IMR-90 (cell line): ENCODE measurements around the gene DBP. TPM values are rescaled to one million over a fixed set of nuclear protein-coding genes. Genes with fewer than 3 reads are reported as not detected.
A peak's percentile ranks its signal among the peaks of the same experiment; 100 is the strongest.

ENCODE experiments used
- ATAC-seq: fragments of 200-7000 bp; cut with Tn5 transposase; 2 replicates; pipeline ENCODE4 v1.9.1; 2020; ENCODE audit warnings: low read depth, mild to moderate bottlenecking, moderate library complexity
- BruUV-seq: library from RNA; stranded (reverse); fragments of 400-500 nt; replicated peaks from 2 replicates; lab custom pipeline; 2021; lab: Mats Ljungman, UMichigan
- CTCF ChIA-PET: fragments of 300-600 bp; formaldehyde crosslinking; extraction: SDS; loops from one replicate; lab custom pipeline; 2021; ENCODE audit warnings: antibody characterized with exemption; lab: Yijun Ruan, JAX
- POLR2A ChIA-PET: fragments of 300-600 bp; sonication (Branson Sonifier 250); formaldehyde crosslinking; loops from one replicate; lab custom pipeline; 2022; ENCODE audit warnings: antibody characterized with exemption; ENCODE audit not compliant: unreplicated experiment; lab: Charles Lee
- DNase-seq: peaks from one replicate; pipeline ENCODE4 v3.0.0; 2013
- H2AFZ ChIP-seq: replicated peaks from 2 replicates; pipeline ENCODE3; 2013; ENCODE audit warnings: low read length, mild to moderate bottlenecking; ENCODE audit not compliant: poor library complexity
- H2AK5ac ChIP-seq: 2 replicates; pipeline ENCODE4 v1.6.1; 2013; ENCODE audit warnings: low read depth, low read length, inconsistent platforms
- H2AK9ac ChIP-seq: replicated peaks from 2 replicates; pipeline ENCODE3; 2013; ENCODE audit warnings: mild to moderate bottlenecking, low read depth, low read length, moderate library complexity; ENCODE audit not compliant: poor library complexity
- H2BK120ac ChIP-seq: 2 replicates; pipeline ENCODE4 v1.6.1; 2013; ENCODE audit warnings: low read depth, low read length, inconsistent platforms
- H2BK15ac ChIP-seq: 3 replicates; pipeline ENCODE4 v1.6.1; 2013; ENCODE audit warnings: low read depth, low read length, inconsistent platforms
- H2BK20ac ChIP-seq: 2 replicates; pipeline ENCODE4 v1.6.1; 2013; ENCODE audit warnings: low read depth, mild to moderate bottlenecking, inconsistent platforms, low read length, moderate library complexity
- H2BK5ac ChIP-seq: 2 replicates; pipeline ENCODE4 v1.6.1; 2013; ENCODE audit warnings: mild to moderate bottlenecking, low read depth, low read length, inconsistent platforms; ENCODE audit not compliant: poor library complexity, severe bottlenecking
- H3K14ac ChIP-seq: replicated peaks from 2 replicates; pipeline ENCODE4 v1.6.1; 2013; ENCODE audit warnings: low read depth, low read length, inconsistent platforms
- H3K18ac ChIP-seq: 2 replicates; pipeline ENCODE4 v1.6.1; 2013; ENCODE audit warnings: low read depth, low read length, control low read depth
- H3K23ac ChIP-seq: 2 replicates; pipeline ENCODE4 v1.6.1; 2013; ENCODE audit warnings: low read depth, low read length, inconsistent platforms
- H3K27ac ChIP-seq: 2 replicates; pipeline ENCODE4 v1.5.1; 2013; ENCODE audit warnings: mild to moderate bottlenecking, control low read depth, low read length; ENCODE audit not compliant: insufficient read depth
- H3K27me3 ChIP-seq: 2 replicates; pipeline ENCODE4 v1.6.1; 2013; ENCODE audit warnings: low read length; ENCODE audit not compliant: control insufficient read depth, insufficient read depth
- H3K36me3 ChIP-seq: 2 replicates; pipeline ENCODE4 v1.6.1; 2013; ENCODE audit warnings: low read length, mixed read lengths; ENCODE audit not compliant: control insufficient read depth, insufficient read depth
- H3K4ac ChIP-seq: 2 replicates; pipeline ENCODE4 v1.6.1; 2013; ENCODE audit warnings: low read depth, low read length, inconsistent platforms
- H3K4me1 ChIP-seq: 2 replicates; pipeline ENCODE4 v1.6.1; 2013; ENCODE audit warnings: low read length, mixed read lengths; ENCODE audit not compliant: control insufficient read depth, insufficient read depth
- H3K4me2 ChIP-seq: 2 replicates; pipeline ENCODE4 v1.6.1; 2013; ENCODE audit warnings: low read depth, mild to moderate bottlenecking, control low read depth, low read length, moderate library complexity
- H3K4me3 ChIP-seq: 2 replicates; pipeline ENCODE4 v1.5.1; 2013; ENCODE audit warnings: low read depth, mild to moderate bottlenecking, control low read depth, low read length, moderate library complexity; ENCODE audit not compliant: insufficient read depth
- H3K56ac ChIP-seq: 2 replicates; pipeline ENCODE4 v1.6.1; 2013; ENCODE audit warnings: low read length, inconsistent platforms; ENCODE audit not compliant: insufficient read depth; ENCODE audit errors: extremely low read depth
- H3K79me1 ChIP-seq, 2 experiments: 2 replicates each; pipeline ENCODE4 v1.6.1; 2013; ENCODE audit warnings: low read length in 2 of 2, inconsistent platforms in 1 of 2, low read depth in 1 of 2
- H3K9ac ChIP-seq: 2 replicates; pipeline ENCODE4 v1.6.1; 2013; ENCODE audit warnings: low read depth, low read length, control low read depth
- H3K9me1 ChIP-seq: 2 replicates; pipeline ENCODE4 v1.6.1; 2013; ENCODE audit warnings: low read length, inconsistent platforms; ENCODE audit not compliant: insufficient read depth
- H3K9me3 ChIP-seq: 2 replicates; pipeline ENCODE4 v1.6.1; 2013; ENCODE audit warnings: low read length; ENCODE audit not compliant: control insufficient read depth, insufficient read depth
- H4K20me1 ChIP-seq: 2 replicates; pipeline ENCODE4 v1.6.1; 2013; ENCODE audit warnings: low read length, inconsistent platforms; ENCODE audit not compliant: insufficient read depth
- H4K5ac ChIP-seq: 2 replicates; pipeline ENCODE4 v1.6.1; 2013; ENCODE audit warnings: mild to moderate bottlenecking, low read depth, low read length, control low read depth
- H4K8ac ChIP-seq, 2 experiments: 2 replicates each; pipeline ENCODE4 v1.6.1; 2013; ENCODE audit warnings: low read depth in 2 of 2, low read length in 2 of 2, control low read depth in 1 of 2, inconsistent platforms in 1 of 2
- H4K91ac ChIP-seq: 2 replicates; pipeline ENCODE4 v1.6.1; 2013; ENCODE audit warnings: low read depth, low read length, inconsistent platforms; ENCODE audit not compliant: insufficient read depth
- BHLHE40 ChIP-seq: fragments of 150-350 bp; IDR thresholded peaks from 2 replicates; pipeline ENCODE4 v1.6.1; 2016; ENCODE audit warnings: mild to moderate bottlenecking, low read depth, low read length
- CHD1 ChIP-seq: IDR thresholded peaks from 2 replicates; pipeline ENCODE4 v1.6.1; 2012; ENCODE audit warnings: low read depth, low read length, improper control_type of control experiment
- FOS ChIP-seq: fragments of 150-350 bp; IDR thresholded peaks from 2 replicates; pipeline ENCODE4 v1.6.1; 2016; ENCODE audit warnings: low read depth, low read length
- MAZ ChIP-seq: IDR thresholded peaks from 2 replicates; pipeline ENCODE4 v1.6.1; 2012; ENCODE audit warnings: low read depth, mild to moderate bottlenecking, low read length, improper control_type of control experiment, moderate library complexity, borderline replicate concordance
- MXI1 ChIP-seq: IDR thresholded peaks from 2 replicates; pipeline ENCODE4 v1.6.1; 2012; ENCODE audit warnings: low read depth, mild to moderate bottlenecking, low read length, moderate library complexity, borderline replicate concordance
- NFE2L2 ChIP-seq: fragments of 150-350 bp; IDR thresholded peaks from 2 replicates; pipeline ENCODE4 v1.6.1; 2016; ENCODE audit warnings: low read depth, mild to moderate bottlenecking, low read length
- POLR2A ChIP-seq: IDR thresholded peaks from 2 replicates; pipeline ENCODE4 v1.6.1; 2012; ENCODE audit warnings: mild to moderate bottlenecking, low read depth, low read length
- RFX5 ChIP-seq: IDR thresholded peaks from 2 replicates; pipeline ENCODE4 v1.8.0; 2012; ENCODE audit warnings: low read depth, mild to moderate bottlenecking, low read length, moderate library complexity
- SMC3 ChIP-seq: fragments of 150-350 bp; IDR thresholded peaks from 2 replicates; pipeline ENCODE4 v1.6.1; 2016; ENCODE audit warnings: low read depth, mild to moderate bottlenecking, antibody characterized with exemption, low read length, moderate library complexity
- WGBS, 2 experiments: methylation state at CpG; one replicate each; pipeline versions ENCODE4 v1.1.5 to v1.1.7; 2013; ENCODE audit warnings: missing lambda C conversion rate in 2 of 2; ENCODE audit not compliant: insufficient read length in 1 of 2; ENCODE audit errors: extremely low coverage in 2 of 2; 5-methylcytosine and 5-hydroxymethylcytosine counted together
- dilution Hi-C: fragments of 300-500 bp; cut with HindIII; formaldehyde crosslinking; loops from one replicate; pipeline ENCODE4 v1.14.3; 2018; ENCODE audit warnings: low sequenced_read_pairs; ENCODE audit not compliant: unreplicated experiment
- in situ Hi-C: fragments of 300-500 bp; cut with MboI; formaldehyde crosslinking; loops from 3 replicates; pipeline ENCODE4 v1.14.3; 2019; ENCODE audit warnings: low sequenced_read_pairs, inconsistent platforms, mixed read lengths
- intact Hi-C: fragments of 100-400 bp; cut with micrococcal nuclease; formaldehyde crosslinking; loops from 2 replicates; pipeline ENCODE4 v1.10.0; 2022
- polyA plus RNA-seq, 3 experiments: library from polyadenylated mRNA; depleted of rRNA; stranded (reverse); fragments of >200 nt; gene quantifications; 2 replicates each; pipeline ENCODE4 v1.2.3, GENCODE V29; 2012; ENCODE audit warnings: low replicate concordance in 1 of 3
- total RNA-seq: library from RNA; depleted of rRNA; stranded (reverse); fragments of >200 nt; gene quantifications from 2 replicates; pipeline ENCODE4 v1.2.3, GENCODE V29; 2012
- TF ChIP-seq, protein P1 (sequence below): fragments of 150-350 bp; IDR thresholded peaks from 2 replicates; pipeline ENCODE4 v1.6.1; 2017; ENCODE audit warnings: mild to moderate bottlenecking, antibody characterized with exemption, low read length, low read depth
- TF ChIP-seq, protein P2 (sequence below): conservative IDR thresholded peaks from 2 replicates; pipeline ENCODE4 v1.5.1; 2012; ENCODE audit warnings: mild to moderate bottlenecking, low read depth, low read length, improper control_type of control experiment

The DBP gene
- total and polyA plus RNA-seq, 2 of the 4 experiments (the other 2 are of a cell fraction), result 3.0 to 3.6 TPM

DNA sequence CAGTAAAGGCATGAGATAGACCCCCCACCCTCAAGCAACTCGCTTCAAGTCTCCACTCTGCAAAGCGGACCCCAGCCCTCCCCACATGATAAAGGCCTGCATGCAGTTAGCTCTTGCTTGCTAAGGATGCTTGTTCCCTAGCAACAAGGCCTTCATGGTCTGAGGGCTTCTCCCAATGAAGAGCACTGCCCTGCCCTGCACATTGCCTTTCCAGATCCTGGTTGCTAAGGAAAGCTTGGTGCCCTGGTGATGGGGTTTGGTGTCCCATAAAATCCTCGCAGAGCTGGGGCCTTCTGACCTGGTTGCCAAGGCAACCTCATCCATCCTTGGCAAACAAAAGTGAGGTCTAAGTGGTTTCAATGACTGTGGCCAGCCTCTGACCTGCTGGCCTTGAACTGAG lies 6.0 kb downstream of the DBP start:
- in situ Hi-C loops (no loop called here), dilution Hi-C loops (no loop called here), intact Hi-C loops (no loop called here)
- TF ChIP-seq POLR2A, result no peak
- TF ChIP-seq SMC3, result no peak
- no peak for TF ChIP-seq FOS
- no peak for TF ChIP-seq MXI1
- no peak for TF ChIP-seq BHLHE40
- no peak for TF ChIP-seq MAZ
- TF ChIP-seq, protein P1, sequence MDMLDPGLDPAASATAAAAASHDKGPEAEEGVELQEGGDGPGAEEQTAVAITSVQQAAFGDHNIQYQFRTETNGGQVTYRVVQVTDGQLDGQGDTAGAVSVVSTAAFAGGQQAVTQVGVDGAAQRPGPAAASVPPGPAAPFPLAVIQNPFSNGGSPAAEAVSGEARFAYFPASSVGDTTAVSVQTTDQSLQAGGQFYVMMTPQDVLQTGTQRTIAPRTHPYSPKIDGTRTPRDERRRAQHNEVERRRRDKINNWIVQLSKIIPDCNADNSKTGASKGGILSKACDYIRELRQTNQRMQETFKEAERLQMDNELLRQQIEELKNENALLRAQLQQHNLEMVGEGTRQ, result no peak
- no peak for TF ChIP-seq RFX5
- TF ChIP-seq, protein P2, sequence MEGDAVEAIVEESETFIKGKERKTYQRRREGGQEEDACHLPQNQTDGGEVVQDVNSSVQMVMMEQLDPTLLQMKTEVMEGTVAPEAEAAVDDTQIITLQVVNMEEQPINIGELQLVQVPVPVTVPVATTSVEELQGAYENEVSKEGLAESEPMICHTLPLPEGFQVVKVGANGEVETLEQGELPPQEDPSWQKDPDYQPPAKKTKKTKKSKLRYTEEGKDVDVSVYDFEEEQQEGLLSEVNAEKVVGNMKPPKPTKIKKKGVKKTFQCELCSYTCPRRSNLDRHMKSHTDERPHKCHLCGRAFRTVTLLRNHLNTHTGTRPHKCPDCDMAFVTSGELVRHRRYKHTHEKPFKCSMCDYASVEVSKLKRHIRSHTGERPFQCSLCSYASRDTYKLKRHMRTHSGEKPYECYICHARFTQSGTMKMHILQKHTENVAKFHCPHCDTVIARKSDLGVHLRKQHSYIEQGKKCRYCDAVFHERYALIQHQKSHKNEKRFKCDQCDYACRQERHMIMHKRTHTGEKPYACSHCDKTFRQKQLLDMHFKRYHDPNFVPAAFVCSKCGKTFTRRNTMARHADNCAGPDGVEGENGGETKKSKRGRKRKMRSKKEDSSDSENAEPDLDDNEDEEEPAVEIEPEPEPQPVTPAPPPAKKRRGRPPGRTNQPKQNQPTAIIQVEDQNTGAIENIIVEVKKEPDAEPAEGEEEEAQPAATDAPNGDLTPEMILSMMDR, result no peak
- TF ChIP-seq CHD1, result no peak
- no peak for TF ChIP-seq NFE2L2
- peaks cover 39% of the 10 kb centered on the region for H3K4me1 ChIP-seq
- peak overlapping the region; percentile 79 for H2AK9ac ChIP-seq
- H2BK5ac ChIP-seq, result no peak overlapping the region
- H2BK15ac ChIP-seq, result no peak overlapping the region
- H3K9ac ChIP-seq, result no peak overlapping the region
- no peak overlapping the region for H3K4me3 ChIP-seq
- H4K8ac ChIP-seq, result peak overlapping the region in 1 of 2 experiments; percentile 59; a peak in 1 of 4 replicates
- POLR2A ChIA-PET, result interaction anchor here (0.6 kb wide), 1 partner anchor 213 kb away, joined by 30 read pairs; no protein-coding TSS in a partner anchor
- H3K4ac ChIP-seq, result no peak overlapping the region
- no peak overlapping the region for H2BK20ac ChIP-seq
- 60% methylated on average over 1 of the region's 3 CpGs; no CpG with 5 or more reads in 1 of the 2 experiments for whole genome bisulfite sequencing, 2 experiments
- H2BK120ac ChIP-seq, result no peak overlapping the region
- no peaks in the 10 kb centered on the region for H3K9me3 ChIP-seq
- H3K18ac ChIP-seq, result no peak overlapping the region
- CTCF ChIA-PET, result no interaction called here
- H3K79me1 ChIP-seq, result peaks cover 0 to 14% of the 10 kb centered on the region in 2 experiments; a peak in 3 of 4 replicates
- no peak overlapping the region for H4K91ac ChIP-seq
- BruUV-seq, result no TSS peak
- peaks cover 2% of the 10 kb centered on the region; the same call in 1 of the 2 replicates for H3K36me3 ChIP-seq
- peak overlapping the region; percentile 51; the same call in 1 of the 2 replicates for H2AK5ac ChIP-seq
- no peak overlapping the region for H3K14ac ChIP-seq
- H3K27ac ChIP-seq, result no peak overlapping the region
- H3K23ac ChIP-seq, result no peak overlapping the region
- no peak for DNase-seq
- H3K9me1 ChIP-seq, result peaks cover 23% of the 10 kb centered on the region
- H2AFZ ChIP-seq, result peak overlapping the region; percentile 46
- ATAC-seq, result no peak
- H4K5ac ChIP-seq, result no peak overlapping the region
- H3K56ac ChIP-seq, result no peak overlapping the region
- no peaks in the 10 kb centered on the region for H4K20me1 ChIP-seq
- H3K4me2 ChIP-seq, result no peak overlapping the region
- H3K27me3 ChIP-seq, result no peaks in the 10 kb centered on the region
